ENCODE results near the gene FAM118B. TPM values are rescaled to one million over a fixed set of nuclear protein-coding genes. Genes with fewer than 3 reads are reported as not detected.

Gene FAM118B
- total and polyA plus RNA-seq, 4 donors: 3.7 to 12.0 (median 6.6) TPM

- Histone ChIP-seq H3K4me1 (ENCODE audit: control insufficient read depth in 4 of 4, insufficient read depth in 4 of 4, low read length in 3 of 4) (no peaks in the 10 kb centered on the region), H3K9me3 (ENCODE audit: control insufficient read depth in 4 of 4, low read length in 3 of 4) (no peaks in the 10 kb centered on the region), H3K36me3 (ENCODE audit: control insufficient read depth in 4 of 4, insufficient read depth in 3 of 4, low read depth in 1 of 4, low read length in 3 of 4) (no peaks in the 10 kb centered on the region), H3K4me3 (ENCODE audit: low read depth in 1 of 3, low read length in 3 of 3) (no peak overlapping the region), H3K27me3 (ENCODE audit: control insufficient read depth in 4 of 4, insufficient read depth in 4 of 4, low read length in 3 of 4) (no peaks in the 10 kb centered on the region), H3K9ac (ENCODE audit: low read depth in 1 of 2, low read length in 2 of 2) (no peak overlapping the region), H3K27ac (ENCODE audit: low read depth in 1 of 2, low read length in 2 of 2) (no peak overlapping the region)
- 77% methylated on average over 13 of the region's 13 CpGs for WGBS
- TF ChIP-seq JUND (IDR thresholded peaks at IDR 0.05): no peak
- no peak for TF ChIP-seq EGR1 (IDR thresholded peaks at IDR 0.05; ENCODE audit: low read depth in 2 of 2)
- no peak for TF ChIP-seq ZBTB33 (IDR thresholded peaks at IDR 0.05)
- no peak for TF ChIP-seq HNF4G (IDR thresholded peaks at IDR 0.05)
- TF ChIP-seq RXRA (IDR thresholded peaks at IDR 0.05): no peak
- TF ChIP-seq, protein P1, sequence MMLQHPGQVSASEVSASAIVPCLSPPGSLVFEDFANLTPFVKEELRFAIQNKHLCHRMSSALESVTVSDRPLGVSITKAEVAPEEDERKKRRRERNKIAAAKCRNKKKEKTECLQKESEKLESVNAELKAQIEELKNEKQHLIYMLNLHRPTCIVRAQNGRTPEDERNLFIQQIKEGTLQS (IDR thresholded peaks at IDR 0.05): no peak
- no peak for TF ChIP-seq TAF1 (conservative IDR thresholded peaks at IDR 0.05)
- no peak for TF ChIP-seq FOXA1 (IDR thresholded peaks at IDR 0.05)
- TF ChIP-seq YY1 (IDR thresholded peaks at IDR 0.05): no peak
- TF ChIP-seq GABPA (IDR thresholded peaks at IDR 0.05 in 1 of 2, conservative IDR thresholded peaks at IDR 0.05 in 1 of 2): no peak
- TF ChIP-seq, protein P2, sequence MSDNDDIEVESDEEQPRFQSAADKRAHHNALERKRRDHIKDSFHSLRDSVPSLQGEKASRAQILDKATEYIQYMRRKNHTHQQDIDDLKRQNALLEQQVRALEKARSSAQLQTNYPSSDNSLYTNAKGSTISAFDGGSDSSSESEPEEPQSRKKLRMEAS (IDR thresholded peaks at IDR 0.05): no peak
- no peak for TF ChIP-seq FOXA2 (IDR thresholded peaks at IDR 0.05)
- no peak for TF ChIP-seq RAD21 (IDR thresholded peaks at IDR 0.05)
- DNase-seq (ENCODE audit: low spot score): no peak
These were observed 29.4 kb upstream of the FAM118B start for GRCh38 chr11:126181939-126182730.

GRCh38 chr11:126182787-126183445 is 28.7 kb upstream of the FAM118B start:
- no peak for DNase-seq (ENCODE audit: low spot score)
- H3K4me1 ChIP-seq (ENCODE audit: control insufficient read depth in 4 of 4, insufficient read depth in 4 of 4, low read length in 3 of 4): no peaks in the 10 kb centered on the region
- no peak overlapping the region for H3K27ac ChIP-seq (ENCODE audit: low read depth in 1 of 2, low read length in 2 of 2)
- no peak overlapping the region for H3K4me3 ChIP-seq (ENCODE audit: low read depth in 1 of 3, low read length in 3 of 3)
- TF ChIP-seq FOXA1 (IDR thresholded peaks at IDR 0.05): no peak
- no peak for TF ChIP-seq HNF4A (conservative IDR thresholded peaks at IDR 0.05)
- TF ChIP-seq HNF4G (IDR thresholded peaks at IDR 0.05): no peak
- TF ChIP-seq SP1 (IDR thresholded peaks at IDR 0.05): no peak
- no peak for TF ChIP-seq YY1 (IDR thresholded peaks at IDR 0.05)
- H3K9me3 ChIP-seq (ENCODE audit: control insufficient read depth in 4 of 4, low read length in 3 of 4): no peaks in the 10 kb centered on the region
- 91% methylated on average over 11 of the region's 11 CpGs for WGBS
- no peaks in the 10 kb centered on the region for H3K27me3 ChIP-seq (ENCODE audit: control insufficient read depth in 4 of 4, insufficient read depth in 4 of 4, low read length in 3 of 4)
- no peaks in the 10 kb centered on the region for H3K36me3 ChIP-seq (ENCODE audit: control insufficient read depth in 4 of 4, insufficient read depth in 3 of 4, low read depth in 1 of 4, low read length in 3 of 4)
- no peak overlapping the region for H3K9ac ChIP-seq (ENCODE audit: low read depth in 1 of 2, low read length in 2 of 2)
